K562 (cell line): ENCODE measurements around the gene FAM98C. TPM values are rescaled to one million over a fixed set of nuclear protein-coding genes. Genes with fewer than 3 reads are reported as not detected.

Experiments
- ATAC-seq: fragments of 200-7000 bp; cut with Tn5 transposase; 3 replicates; pipeline ENCODE4 v1.9.1; 2020; ENCODE audit warnings: moderate library complexity
- BruUV-seq: library from RNA; stranded (reverse); fragments of 400-500 nt; replicated peaks from 2 replicates; lab custom pipeline; 2021; lab: Mats Ljungman, UMichigan
- CTCF ChIA-PET: fragments of 300-600 bp; formaldehyde crosslinking; extraction: SDS; loops from one replicate; lab custom pipeline; 2021; ENCODE audit warnings: low intra/inter-chr PET ratio; lab: Yijun Ruan, JAX
- POLR2A ChIA-PET: fragments of 300-600, 350-650 bp; sonication (Branson Sonifier 250); formaldehyde crosslinking; extraction: SDS; loops from one replicate; lab custom pipeline; 2021; ENCODE audit warnings: antibody characterized with exemption, inconsistent platforms; lab: Yijun Ruan, JAX
- DNase-seq, 4 experiments: peaks; one replicate each; pipeline versions ENCODE4 v3.0.0 to v3.0.0-alpha.2; 2011 to 2018; ENCODE audit warnings: low spot score in 3 of 4, mixed read lengths in 3 of 4; ENCODE audit errors: extremely low read depth in 1 of 4
- FAIRE-seq: peaks from 2 replicates; lab custom pipeline; 2011; peaks lifted over from hg19 to GRCh38; lab: Jason Lieb, UNC
- H2AFZ ChIP-seq: 2 replicates; pipeline ENCODE4 v1.6.0; 2011; ENCODE audit warnings: low read depth, low read length, control low read depth, inconsistent platforms
- H3K27ac ChIP-seq: fragments of 200-600 bp; 3 replicates; pipeline ENCODE4 v1.8.0; 2011; ENCODE audit warnings: low read depth, mild to moderate bottlenecking, control low read depth, inconsistent platforms, low read length, moderate library complexity, mixed read lengths; ENCODE audit errors: extremely low read depth
- H3K27me3 ChIP-seq, 2 experiments: fragments of 300-600 bp in 1 of 2; 2 replicates in 1 of 2; 3 replicates in 1 of 2; pipeline versions ENCODE4 v1.6.0 to v1.8.0; 2011; ENCODE audit warnings: inconsistent platforms in 2 of 2, low read length in 2 of 2, mild to moderate bottlenecking in 1 of 2, mixed read lengths in 1 of 2, moderate library complexity in 1 of 2; ENCODE audit not compliant: control insufficient read depth in 2 of 2, insufficient read depth in 2 of 2
- H3K36me3 ChIP-seq: fragments of 300-600 bp; 3 replicates; pipeline ENCODE4 v1.8.0; 2011; ENCODE audit warnings: mild to moderate bottlenecking, low read length, inconsistent platforms; ENCODE audit not compliant: control insufficient read depth, insufficient read depth
- H3K4me1 ChIP-seq, 2 experiments: fragments of 200-600 bp in 1 of 2; replicated peaks in 1 of 2; 2 replicates in 1 of 2; 3 replicates in 1 of 2; pipeline versions ENCODE4 v1.5.1 to v1.8.0; 2011; ENCODE audit warnings: inconsistent platforms in 2 of 2, low read length in 2 of 2, mild to moderate bottlenecking in 1 of 2, mixed read lengths in 1 of 2, moderate library complexity in 1 of 2; ENCODE audit not compliant: control insufficient read depth in 2 of 2, insufficient read depth in 2 of 2
- H3K4me2 ChIP-seq: 2 replicates; pipeline ENCODE4 v1.6.1; 2011; ENCODE audit warnings: low read length, control low read depth, inconsistent platforms, mixed read lengths; ENCODE audit not compliant: insufficient read depth
- H3K4me3 ChIP-seq: fragments of 200-600 bp; sonication (generic), shearing (Covaris generic); 2 replicates; pipeline ENCODE4 v1.5.1; 2016; ENCODE audit warnings: control low read depth, inconsistent platforms
- H3K79me2 ChIP-seq: fragments of 200-600 bp; 3 replicates; pipeline ENCODE4 v1.8.0; 2011; ENCODE audit warnings: low read length, inconsistent platforms; ENCODE audit not compliant: control insufficient read depth, insufficient read depth
- H3K9ac ChIP-seq, 2 experiments: 2 replicates each; pipeline versions ENCODE4 v1.6.0 to v1.6.1; 2011; ENCODE audit warnings: low read depth in 2 of 2, low read length in 2 of 2, control low read depth in 1 of 2, inconsistent platforms in 1 of 2, mild to moderate bottlenecking in 1 of 2, mixed read lengths in 1 of 2; ENCODE audit not compliant: insufficient read depth in 1 of 2
- H3K9me1 ChIP-seq: one replicate; pipeline ENCODE4 v1.6.0; 2011; ENCODE audit warnings: inconsistent platforms, mild to moderate bottlenecking, low read length, moderate library complexity; ENCODE audit not compliant: control insufficient read depth, insufficient read depth
- H3K9me3 ChIP-seq: replicated peaks from 2 replicates; pipeline ENCODE4 v1.5.1; 2011; ENCODE audit warnings: low read depth, low read length, inconsistent platforms; ENCODE audit not compliant: control insufficient read depth, insufficient read depth
- H4K20me1 ChIP-seq: replicated peaks from 2 replicates; pipeline ENCODE4 v1.6.1; 2011; ENCODE audit warnings: low read length, inconsistent platforms, mixed read lengths; ENCODE audit not compliant: control insufficient read depth, insufficient read depth
- ARID2 ChIP-seq: fragments of 450-650 bp; IDR thresholded peaks from 2 replicates; pipeline ENCODE4 v1.6.1; 2017; ENCODE audit warnings: antibody characterized with exemption, mild to moderate bottlenecking
- C11orf30 ChIP-seq: fragments of 450-650 bp; IDR thresholded peaks from 2 replicates; pipeline ENCODE4 v1.6.1; 2016; ENCODE audit warnings: low read depth, mild to moderate bottlenecking
- CBFA2T3 ChIP-seq: fragments of 450-650 bp; IDR thresholded peaks from 2 replicates; pipeline ENCODE4 v1.6.1; 2017
- CTCF ChIP-seq, 3 experiments: IDR thresholded peaks in 2 of 3; conservative IDR thresholded peaks in 1 of 3; 2 replicates each; pipeline ENCODE4 v1.5.1; 2011 to 2012; ENCODE audit warnings: low read length in 3 of 3, mild to moderate bottlenecking in 3 of 3, control low read depth in 2 of 3, improper control_type of control experiment in 1 of 3, inconsistent platforms in 1 of 3, low read depth in 1 of 3, mixed read lengths in 1 of 3, moderate library complexity in 1 of 3; ENCODE audit not compliant: insufficient read depth in 2 of 3
- CXXC5 ChIP-seq: fragments of 250-450 bp; sonication (Bioruptor Pico); IDR thresholded peaks from 2 replicates; pipeline ENCODE4 v1.8.0; 2022; ENCODE audit warnings: inconsistent platforms, mild to moderate bottlenecking, moderate library complexity
- HDAC3 ChIP-seq: fragments of 450-650 bp; IDR thresholded peaks from 2 replicates; pipeline ENCODE4 v1.6.1; 2018; ENCODE audit warnings: borderline replicate concordance, mild to moderate bottlenecking, moderate library complexity; ENCODE audit not compliant: partially characterized antibody
- MAZ ChIP-seq, 2 experiments: fragments of 450-650 bp in 1 of 2; sonication (generic) in 1 of 2; formaldehyde crosslinking; IDR thresholded peaks in 1 of 2; conservative IDR thresholded peaks in 1 of 2; 2 replicates each; pipeline versions ENCODE4 v1.4.0 to v1.5.0; 2020; ENCODE audit warnings: mild to moderate bottlenecking in 1 of 2, missing genetic modification reagents in 1 of 2
- NR2F6 ChIP-seq: fragments of 450-650 bp; formaldehyde crosslinking; IDR thresholded peaks from 2 replicates; pipeline ENCODE4 v1.4.0; 2020; ENCODE audit warnings: mild to moderate bottlenecking
- PHF21A ChIP-seq: fragments of 450-650 bp; IDR thresholded peaks from 2 replicates; pipeline ENCODE4 v1.6.1; 2017; ENCODE audit warnings: low read depth, borderline replicate concordance
- PRDM10 ChIP-seq: fragments of 450-650 bp; IDR thresholded peaks from 2 replicates; pipeline ENCODE4 v1.6.1; 2018; ENCODE audit not compliant: partially characterized antibody
- SMC3 ChIP-seq: conservative IDR thresholded peaks from 2 replicates; pipeline ENCODE4 v1.6.1; 2011; ENCODE audit warnings: low read depth, low read length, improper control_type of control experiment; ENCODE audit not compliant: insufficient read depth
- ZNF239 ChIP-seq: fragments of 250-450 bp; sonication (Bioruptor Pico); IDR thresholded peaks from 2 replicates; pipeline ENCODE4 v1.4.0; 2020; ENCODE audit warnings: mild to moderate bottlenecking
- ZNF764 ChIP-seq: fragments of 250-450 bp; sonication (Bioruptor Pico); IDR thresholded peaks from 2 replicates; pipeline ENCODE4 v1.4.0; 2020; ENCODE audit warnings: low read depth, mild to moderate bottlenecking, moderate library complexity
- WGBS: fragments of 100-300 bp; shearing (Covaris generic); methylation state at CpG from one replicate; pipeline ENCODE4 v1.1.6; 2016; ENCODE audit warnings: low coverage, mixed read lengths; ENCODE audit not compliant: insufficient coverage; ENCODE audit errors: missing lambda C conversion rate; 5-methylcytosine and 5-hydroxymethylcytosine counted together
- in situ Hi-C: fragments of 300-500 bp; cut with MboI; formaldehyde crosslinking; loops from 4 replicates; pipeline ENCODE4 v1.15.0; 2018; ENCODE audit warnings: inconsistent platforms, mixed read lengths
- intact Hi-C: fragments of 100-400 bp; cut with micrococcal nuclease; formaldehyde crosslinking; loops from 2 replicates; pipeline ENCODE4 v1.14.2; 2022
- polyA plus RNA-seq, 8 experiments: library from polyadenylated mRNA; depleted of rRNA in 4 of 8; stranded (reverse) in 5 of 8; unstranded in 3 of 8; fragments of >200 nt; fragmentation: Nextera tagmentation in 2 of 8; fragmentation: Illumina TruSeq in 1 of 8; extraction: Ambion mirVana in 2 of 8; extraction: Trizol in 1 of 8; gene quantifications; 2 replicates each; pipeline versions ENCODE4 v1.2.1 to v1.2.3, GENCODE V29; 2011 to 2014; ENCODE audit warnings: inconsistent platforms in 1 of 8, missing spikeins in 1 of 8
- total RNA-seq, 7 experiments: library from RNA; depleted of rRNA in 6 of 7; stranded (reverse); fragments of >200 nt in 6 of 7; fragmentation: Illumina TruSeq in 2 of 7; extraction: Trizol in 2 of 7; gene quantifications; 2 replicates each; pipeline versions ENCODE4 v1.2.1 to v1.2.3, GENCODE V29; 2011 to 2021; ENCODE audit warnings: low replicate concordance in 1 of 7

The FAM98C gene
- total and polyA plus RNA-seq, 9 of the 15 experiments (the other 6 are each of a cell fraction or from before 2014, with no cell fraction given), result 1.7 to 43.8 (median 13.7) TPM

- intact Hi-C loops, result loop anchor here (1.0 kb wide), 1 partner anchor 39 kb away; the partner anchor contains the start of gene FAM98C
- BruUV-seq, result no TSS peak
- DNase-seq (peak; percentile 57 to 68 (median 64)), ATAC-seq (peak; percentile 97), FAIRE-seq (peak; percentile 78)
- Histone ChIP-seq H3K4me1 (peaks cover 0 to 21% of the 10 kb centered on the region in 2 experiments; a peak in 2 of 5 replicates), H3K27ac (no peak overlapping the region), H2AFZ (peak overlapping the region; percentile 58; the same call in 1 of the 2 replicates), H3K9me3 (no peaks in the 10 kb centered on the region), H4K20me1 (no peaks in the 10 kb centered on the region), H3K36me3 (peaks cover 13% of the 10 kb centered on the region; the same call in 1 of the 3 replicates), H3K27me3 (no peaks in the 10 kb centered on the region), H3K79me2 (no peaks in the 10 kb centered on the region), H3K9me1 (no peaks in the 10 kb centered on the region), H3K9ac (peak overlapping the region in 1 of 2 experiments; percentile 67; a peak in 1 of 4 replicates), H3K4me2 (no peak overlapping the region), H3K4me3 (no peak overlapping the region)
- in situ Hi-C loops, result no loop called here
- WGBS, result 38% methylated on average over 5 of the region's 7 CpGs
- ChIA-PET CTCF (interaction anchor here (1.5 kb wide), 1 partner anchor 38 kb away, joined by 12 read pairs; no protein-coding TSS in a partner anchor), POLR2A (no interaction called here)
- no peak for TF ChIP-seq CXXC5 (CRISPR knock-in tag)
- peak; percentile 51; the same call in 1 of the 2 replicates for TF ChIP-seq SMC3
- TF ChIP-seq ZNF239 (CRISPR knock-in tag), result no peak
- no peak for TF ChIP-seq ZNF764
- TF ChIP-seq PHF21A, result no peak
- no peak for TF ChIP-seq PRDM10
- TF ChIP-seq CTCF (IDR thresholded peaks at IDR 0.05 in 2 of 3, conservative IDR thresholded peaks at IDR 0.05 in 1 of 3; ENCODE audit: insufficient read depth in 2 of 3, low read depth in 1 of 3, low read length in 3 of 3), result peak; percentile 64 to 69 (median 67)
- TF ChIP-seq ARID2, result peak; percentile 78
- no peak for TF ChIP-seq HDAC3
- TF ChIP-seq C11orf30, result no peak
- no peak for TF ChIP-seq CBFA2T3
- no peak for TF ChIP-seq NR2F6
- TF ChIP-seq MAZ (CRISPR knock-in tag; conservative IDR thresholded peaks at IDR 0.05 in 1 of 2, IDR thresholded peaks at IDR 0.05 in 1 of 2), result 0 out of 4 replicates have a peak, but pooled peaks of 1 of the 2 experiments have one; percentile 24
Measured at GRCh38 chr19:38441657-38442348, 38.9 kb downstream of the FAM98C start.
